ENCODE results near the gene PTPRD.

Gene PTPRD

GRCh38 chr9:9387511-9388115 is 1225.2 kb downstream of the PTPRD start:
- TF ChIP-seq EZH2phosphoT487 (IDR thresholded peaks at IDR 0.05; ENCODE audit: borderline replicate concordance, low read length), result no peak
- peak; percentile 16 for TF ChIP-seq CTCF (IDR thresholded peaks at IDR 0.05; ENCODE audit: low read depth, low read length, poor library complexity, severe bottlenecking)
- Histone ChIP-seq H4K20me1 (ENCODE audit: control insufficient read depth, insufficient read depth, low read depth, low read length) (no peaks in the 10 kb centered on the region), H3K4me1 (ENCODE audit: control insufficient read depth, low read length) (no peaks in the 10 kb centered on the region), H3K27ac (ENCODE audit: low read depth, low read length) (no peak overlapping the region), H3K79me2 (ENCODE audit: control insufficient read depth, low read length) (no peaks in the 10 kb centered on the region), H3K36me3 (ENCODE audit: control insufficient read depth, low read length) (no peaks in the 10 kb centered on the region), H3K9me3 (ENCODE audit: control insufficient read depth, insufficient read depth, low read length) (no peaks in the 10 kb centered on the region), H3K4me3 (ENCODE audit: low read length) (no peak overlapping the region), H3K4me2 (ENCODE audit: low read length) (no peak overlapping the region), H3F3A (ENCODE audit: control insufficient read depth, insufficient read depth) (no peaks in the 10 kb centered on the region), H3K9me2 (replicated peaks; ENCODE audit: control insufficient read depth, low read length) (no peaks in the 10 kb centered on the region; the same call in 1 of the 2 replicates), H3K27me3 (ENCODE audit: control insufficient read depth, low read length) (no peaks in the 10 kb centered on the region)

GRCh38 chr9:9362332-9362731 is 1250.5 kb downstream of the PTPRD start:
- Histone ChIP-seq H3K27ac (ENCODE audit: low read depth, low read length) (no peak overlapping the region), H3F3A (ENCODE audit: control insufficient read depth, insufficient read depth) (no peaks in the 10 kb centered on the region), H3K4me1 (ENCODE audit: control insufficient read depth, low read length) (no peaks in the 10 kb centered on the region), H3K4me3 (ENCODE audit: low read length) (no peak overlapping the region), H3K9me3 (ENCODE audit: control insufficient read depth, insufficient read depth, low read length) (no peaks in the 10 kb centered on the region), H3K4me2 (ENCODE audit: low read length) (no peak overlapping the region), H3K36me3 (ENCODE audit: control insufficient read depth, low read length) (no peaks in the 10 kb centered on the region), H3K79me2 (ENCODE audit: control insufficient read depth, low read length) (no peaks in the 10 kb centered on the region), H3K9me2 (replicated peaks; ENCODE audit: control insufficient read depth, low read length) (no peaks in the 10 kb centered on the region), H3K27me3 (ENCODE audit: control insufficient read depth, low read length) (no peaks in the 10 kb centered on the region), H4K20me1 (ENCODE audit: control insufficient read depth, insufficient read depth, low read depth, low read length) (no peaks in the 10 kb centered on the region)
- TF ChIP-seq EZH2phosphoT487 (IDR thresholded peaks at IDR 0.05; ENCODE audit: borderline replicate concordance, low read length), result no peak
- no peak for TF ChIP-seq CTCF (IDR thresholded peaks at IDR 0.05; ENCODE audit: low read depth, low read length, poor library complexity, severe bottlenecking)

GRCh38 chr9:9352877-9353481 is 1259.8 kb downstream of the PTPRD start:
- Histone ChIP-seq H4K20me1 (ENCODE audit: control insufficient read depth, insufficient read depth, low read depth, low read length) (no peaks in the 10 kb centered on the region), H3K9me3 (ENCODE audit: control insufficient read depth, insufficient read depth, low read length) (no peaks in the 10 kb centered on the region), H3K79me2 (ENCODE audit: control insufficient read depth, low read length) (no peaks in the 10 kb centered on the region), H3K4me3 (ENCODE audit: low read length) (no peak overlapping the region), H3K4me2 (ENCODE audit: low read length) (no peak overlapping the region), H3K27me3 (ENCODE audit: control insufficient read depth, low read length) (no peaks in the 10 kb centered on the region), H3K36me3 (ENCODE audit: control insufficient read depth, low read length) (no peaks in the 10 kb centered on the region), H3K27ac (ENCODE audit: low read depth, low read length) (no peak overlapping the region), H3K4me1 (ENCODE audit: control insufficient read depth, low read length) (no peaks in the 10 kb centered on the region), H3F3A (ENCODE audit: control insufficient read depth, insufficient read depth) (no peaks in the 10 kb centered on the region), H3K9me2 (replicated peaks; ENCODE audit: control insufficient read depth, low read length) (no peaks in the 10 kb centered on the region)
- no peak for TF ChIP-seq EZH2phosphoT487 (IDR thresholded peaks at IDR 0.05; ENCODE audit: borderline replicate concordance, low read length)
- peak; percentile 69 for TF ChIP-seq CTCF (IDR thresholded peaks at IDR 0.05; ENCODE audit: low read depth, low read length, poor library complexity, severe bottlenecking)

Measured in DOHH2 (cell line).